UCSD-AML1 (cell line): ENCODE data around the gene DUSP28.
"Not testable (repeated sequence)": the region's sequence is repeated elsewhere in the genome, so short reads cannot be mapped to it uniquely, and the experiment has no call there.

Experiments used
- DNase-seq: peaks from one replicate; lab custom pipeline; 2025; ENCODE audit not compliant: unreplicated experiment; lab: John Stamatoyannopoulos, UW

DUSP28 gene

DNA sequence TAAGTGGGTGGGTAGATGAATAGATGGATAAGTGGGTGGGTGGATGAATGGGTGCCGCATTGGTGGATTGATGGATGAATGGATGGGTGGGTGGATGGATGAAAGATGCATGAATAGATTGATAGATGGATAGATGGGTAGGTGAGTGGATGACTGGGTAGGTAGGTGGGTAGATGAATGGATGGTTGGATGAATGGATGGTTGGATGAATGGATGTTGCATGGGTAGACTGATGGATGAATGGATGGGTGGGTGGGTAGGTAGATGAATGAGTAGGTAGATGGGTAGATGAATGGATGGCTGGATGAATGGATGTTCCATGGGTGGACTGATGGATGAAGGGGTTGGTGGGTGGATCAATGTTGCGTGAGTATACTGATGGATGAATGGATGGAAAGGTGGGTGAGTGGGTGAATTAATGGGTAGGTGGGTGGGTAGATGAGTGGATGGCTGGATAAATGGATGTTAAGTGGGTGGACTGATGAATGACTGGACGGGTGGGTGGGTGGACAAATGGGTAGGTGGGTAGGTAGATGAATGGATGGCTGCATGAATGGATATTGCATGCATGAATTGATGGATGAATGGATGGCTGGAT lies 32.9 kb upstream of the DUSP28 start:
- DNase-seq, result no peak

- no peak for DNase-seq
Measured at GRCh38 chr2:240528406-240529040, 31.6 kb upstream of the DUSP28 start.

DNA sequence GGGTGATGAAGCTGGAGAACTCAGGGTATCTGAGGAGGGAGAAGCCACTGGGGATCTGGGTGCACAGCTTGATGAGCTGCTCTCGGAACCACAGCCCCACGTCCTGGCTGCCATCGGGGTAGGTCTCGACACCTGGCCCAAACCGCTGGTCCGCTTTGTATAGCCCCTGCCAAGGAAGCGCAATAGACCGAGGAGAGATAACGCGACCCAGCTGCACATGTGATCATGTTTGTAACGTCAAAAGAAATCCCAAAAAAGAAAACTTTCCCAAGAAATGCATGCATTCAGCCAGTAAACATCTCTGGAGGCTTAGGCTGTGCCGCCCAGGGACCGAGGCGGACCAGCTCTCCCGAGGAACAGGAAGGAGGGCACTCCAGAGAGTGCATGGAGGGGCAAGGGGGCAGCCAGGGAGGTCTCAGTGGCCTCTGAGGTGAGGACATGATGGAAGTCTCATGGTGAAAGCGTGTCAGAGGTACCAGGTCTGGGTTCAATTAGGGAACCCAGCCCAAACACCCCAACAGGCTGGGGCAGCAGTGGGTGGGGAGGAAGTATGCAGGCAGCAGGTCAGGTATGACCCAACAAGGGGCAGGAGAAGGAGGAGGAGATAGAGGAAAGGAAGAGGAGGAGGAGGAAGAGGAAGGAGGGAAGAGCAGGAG lies 30.7 kb upstream of the DUSP28 start:
- DNase-seq, result no peak

GRCh38 chr2:240530181-240530580 lies 30.0 kb upstream of the DUSP28 start:
- DNase-seq, result no peak

- DNase-seq, result no peak
Measured at GRCh38 chr2:240531038-240531437, 29.1 kb upstream of the DUSP28 start.

- no peak for DNase-seq
Measured at GRCh38 chr2:240532031-240532775, 28.0 kb upstream of the DUSP28 start.

GRCh38 chr2:240538031-240538780 lies 22.0 kb upstream of the DUSP28 start:
- no peak for DNase-seq

- DNase-seq, result not testable (repeated sequence)
Measured at GRCh38 chr2:240539101-240539500, 21.1 kb upstream of the DUSP28 start.

DNA sequence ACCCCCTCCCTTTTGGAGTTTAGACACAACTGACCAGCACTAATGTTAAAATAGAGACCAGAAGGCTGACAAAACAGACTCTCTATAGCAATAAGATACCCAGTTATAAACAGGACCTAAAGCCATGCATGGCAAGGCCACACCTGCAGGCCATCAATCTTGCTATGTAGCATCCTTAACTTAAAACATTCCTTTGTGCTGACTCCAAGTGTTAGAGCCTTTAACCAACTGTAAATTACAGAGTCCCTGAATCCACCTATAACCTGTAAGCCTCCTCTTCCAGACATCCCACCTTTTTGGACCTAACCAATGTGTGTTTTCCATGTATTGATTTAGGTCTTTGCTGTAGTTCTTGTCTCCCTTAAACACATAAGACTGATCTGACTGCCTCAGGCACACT lies 20.3 kb upstream of the DUSP28 start:
- DNase-seq, result no peak

DNA sequence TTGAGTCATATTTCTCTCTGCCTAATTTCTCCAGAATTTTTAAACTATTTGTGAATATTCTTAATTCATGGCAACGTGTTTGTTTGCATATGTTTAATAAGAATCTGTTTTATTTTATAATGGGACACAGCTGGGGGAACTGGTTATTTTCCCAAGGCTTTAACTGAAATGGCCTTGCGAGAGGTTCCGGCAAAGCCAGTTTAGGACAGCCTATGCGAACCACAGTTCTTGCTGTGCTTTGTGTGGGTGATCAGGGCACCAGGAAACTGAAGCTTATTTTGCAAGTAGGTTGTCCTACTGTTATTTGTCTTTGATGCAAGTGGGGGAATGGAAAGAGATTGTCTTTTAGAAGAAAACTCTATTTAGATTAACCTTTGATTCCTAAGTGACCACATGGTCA lies 8.9 kb upstream of the DUSP28 start:
- no peak for DNase-seq

DNA sequence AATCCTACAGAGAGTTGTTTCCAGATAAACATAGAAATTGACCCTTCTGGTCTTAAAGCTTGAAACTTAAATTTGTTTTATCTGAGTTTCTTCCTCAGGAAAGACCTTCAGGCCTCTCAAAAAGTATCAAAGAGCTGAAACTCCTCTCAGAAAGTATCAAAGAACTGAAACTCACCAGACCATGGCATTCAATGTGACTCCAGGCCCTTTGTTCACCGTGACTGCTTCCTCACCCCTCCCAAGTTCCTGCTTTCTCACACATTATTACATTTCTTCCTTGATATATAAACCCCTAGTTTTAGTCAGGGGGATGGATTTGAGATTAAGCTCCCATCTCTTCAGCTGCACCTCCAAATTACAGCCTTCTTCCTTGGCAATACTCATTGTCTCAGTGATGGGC lies 8.3 kb upstream of the DUSP28 start:
- DNase-seq, result no peak

GRCh38 chr2:240553956-240554480 lies 6.1 kb upstream of the DUSP28 start:
- DNase-seq, result no peak

GRCh38 chr2:240554767-240555493 lies 5.2 kb upstream of the DUSP28 start:
- DNase-seq, result no peak

DNA sequence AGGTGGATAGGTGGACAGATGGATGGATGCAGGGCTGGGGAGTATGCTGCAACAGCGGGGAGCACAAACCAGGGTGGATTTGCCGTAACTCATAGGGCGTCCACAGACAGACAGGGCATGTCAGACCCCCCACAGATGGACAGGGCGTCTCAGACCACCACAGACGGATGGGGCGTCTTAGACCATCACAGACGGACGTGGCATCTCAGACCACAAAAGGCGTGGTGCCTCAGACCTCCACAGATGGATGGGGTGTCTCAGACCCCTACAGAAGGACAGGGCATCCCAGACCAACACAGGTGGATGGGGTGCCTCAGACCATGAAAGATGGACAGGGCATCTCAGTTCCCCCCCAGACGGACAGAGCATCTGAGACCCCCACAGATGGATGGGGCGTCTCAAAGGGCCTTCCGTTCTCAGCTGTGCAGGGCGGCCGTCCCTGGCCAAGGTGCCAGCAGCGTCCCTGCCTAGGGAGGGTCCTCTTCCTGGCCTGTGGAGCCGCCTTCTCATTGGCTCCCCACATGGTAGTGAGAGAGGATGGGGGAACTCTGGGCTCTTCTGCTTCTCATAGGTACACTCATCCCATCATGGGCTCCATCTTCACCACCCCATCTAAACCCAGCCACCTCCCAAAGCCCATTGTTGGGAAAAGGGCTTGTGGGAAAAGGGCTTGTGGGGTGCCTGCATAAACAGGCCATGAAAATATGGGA lies 4.5 kb upstream of the DUSP28 start:
- DNase-seq, result no peak

- peak; percentile 44 for DNase-seq
Measured at GRCh38 chr2:240556553-240557100, 3.5 kb upstream of the DUSP28 start.

GRCh38 chr2:240557101-240557751 lies 2.9 kb upstream of the DUSP28 start:
- DNase-seq, result no peak

GRCh38 chr2:240557808-240558207 lies 2.3 kb upstream of the DUSP28 start, which contains the start of gene ANKMY1:
ANKMY1 (minus strand) TSS chr2:240557988; CDS start chr2:240557335, 653 bp downstream.
- no peak for DNase-seq

DNA sequence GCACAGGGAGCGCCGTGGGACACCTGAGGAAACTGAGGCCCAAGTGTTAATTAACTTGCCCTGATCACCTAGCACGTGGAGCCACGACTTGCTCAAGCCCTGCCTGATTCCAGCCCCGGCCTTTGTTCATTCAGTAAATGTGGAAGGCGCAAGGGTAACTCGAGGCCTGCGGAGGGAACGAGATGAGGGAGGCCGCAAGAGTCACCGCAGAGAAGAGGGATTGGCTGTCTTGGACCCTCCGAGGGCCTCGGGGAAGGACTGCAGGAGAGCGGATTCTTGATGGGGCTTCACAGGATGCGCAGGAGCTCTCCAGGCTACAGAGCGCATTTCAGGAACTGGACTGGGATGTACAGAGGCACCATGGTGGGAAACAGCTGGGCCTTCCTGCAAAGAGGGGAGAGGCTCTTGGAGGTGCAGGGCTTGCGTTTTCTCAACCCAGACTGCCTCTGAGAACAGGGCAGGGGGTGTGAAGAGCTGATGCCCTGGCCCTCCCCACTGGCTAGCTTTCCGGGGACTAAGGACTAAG lies 1.9 kb upstream of the DUSP28 start:
- DNase-seq, result no peak
